ENCODE measurements around the gene CSAD.
"Not testable (repeated sequence)": the region's sequence is repeated elsewhere in the genome, so short reads cannot be mapped to it uniquely, and the experiment has no call there.

Gene CSAD

GRCh38 chr12:53218551-53219291 lies 38.0 kb upstream of the CSAD start:
- DNase-seq: no peak

- DNase-seq: no peak
Observed at GRCh38 chr12:53217931-53218307, 37.2 kb upstream of the CSAD start.

- DNase-seq: peak; percentile 83
Observed at GRCh38 chr12:53217051-53217930, 36.6 kb upstream of the CSAD start.

DNA sequence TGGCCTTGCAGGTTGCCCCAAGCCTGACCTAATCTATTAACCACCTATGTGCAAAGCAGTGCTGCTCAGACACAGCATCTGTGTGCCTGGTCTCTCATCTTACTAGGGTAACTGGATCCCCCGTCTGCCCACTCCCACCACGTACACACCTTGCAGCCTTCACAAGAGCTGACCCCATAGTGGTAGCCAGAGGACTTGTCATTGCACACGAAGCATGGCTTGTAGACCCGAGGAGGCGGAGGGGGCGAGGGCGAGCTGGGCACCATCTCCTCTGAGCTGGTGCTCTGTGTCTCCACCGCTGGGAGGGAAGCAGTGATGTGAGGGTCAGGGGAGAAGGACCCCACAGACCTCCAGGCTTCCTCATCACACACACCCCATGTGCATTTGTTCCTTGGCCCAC lies 34.8 kb upstream of the CSAD start:
- DNase-seq: no peak

DNA sequence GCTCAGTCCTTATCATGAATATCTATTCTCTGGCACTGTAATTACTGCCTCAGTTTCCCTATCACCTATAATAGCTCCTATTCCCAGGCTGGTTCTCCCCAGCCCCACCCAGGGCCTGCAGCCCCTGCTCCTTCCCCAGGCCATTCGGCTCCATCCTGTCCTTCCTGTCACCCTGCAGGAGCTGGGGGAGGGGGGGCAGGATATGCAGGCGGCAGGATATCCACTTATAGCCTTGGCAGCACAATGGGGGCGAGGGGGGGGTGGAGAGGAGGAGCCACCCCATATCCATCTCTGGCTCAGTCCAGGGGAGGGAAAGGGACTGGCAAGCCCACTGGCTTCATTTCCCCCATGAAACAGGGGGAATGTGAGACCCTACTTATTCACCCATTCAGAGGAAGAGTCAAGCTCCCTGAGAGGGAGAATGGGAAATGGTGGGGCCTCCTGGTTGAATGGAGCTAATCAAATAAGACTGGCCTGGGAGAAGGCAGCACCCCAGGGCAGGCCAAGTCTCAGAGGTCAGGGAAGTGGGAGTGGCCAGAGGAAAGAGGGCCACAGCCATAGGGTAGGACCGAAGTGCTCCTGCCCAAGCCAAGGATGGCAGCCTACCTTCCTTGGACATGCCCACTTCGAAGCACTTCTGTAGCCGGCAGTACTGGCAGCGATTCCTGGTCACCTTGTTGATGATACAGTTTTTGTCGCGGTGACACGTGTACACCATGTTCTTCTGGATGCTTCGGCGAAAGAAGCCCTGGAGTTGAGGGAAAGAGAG lies 34.1 kb upstream of the CSAD start:
- DNase-seq: no peak

- DNase-seq: no peak
Observed at GRCh38 chr12:53214221-53214620, 33.5 kb upstream of the CSAD start.

DNA sequence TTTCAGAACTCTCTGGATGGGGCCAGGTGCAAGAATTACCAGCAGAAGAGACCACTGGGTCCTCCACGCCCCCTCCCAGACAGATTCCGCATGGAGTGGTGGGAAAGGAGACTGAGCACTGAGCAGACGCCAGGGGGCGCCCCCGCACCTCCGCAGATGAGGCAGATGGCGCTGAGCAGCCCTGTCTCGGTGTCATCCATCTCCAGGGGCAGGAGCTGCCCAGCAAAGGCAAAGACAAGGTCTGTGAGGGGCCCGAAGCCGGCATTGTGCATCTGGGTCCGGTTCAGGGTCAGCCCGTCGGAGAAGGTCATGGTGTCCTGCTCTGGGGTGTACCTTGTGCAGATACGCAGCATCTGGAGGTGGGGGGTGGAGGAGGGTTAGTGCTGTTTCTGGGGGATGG lies 32.6 kb upstream of the CSAD start:
- peak; percentile 88 for DNase-seq

DNA sequence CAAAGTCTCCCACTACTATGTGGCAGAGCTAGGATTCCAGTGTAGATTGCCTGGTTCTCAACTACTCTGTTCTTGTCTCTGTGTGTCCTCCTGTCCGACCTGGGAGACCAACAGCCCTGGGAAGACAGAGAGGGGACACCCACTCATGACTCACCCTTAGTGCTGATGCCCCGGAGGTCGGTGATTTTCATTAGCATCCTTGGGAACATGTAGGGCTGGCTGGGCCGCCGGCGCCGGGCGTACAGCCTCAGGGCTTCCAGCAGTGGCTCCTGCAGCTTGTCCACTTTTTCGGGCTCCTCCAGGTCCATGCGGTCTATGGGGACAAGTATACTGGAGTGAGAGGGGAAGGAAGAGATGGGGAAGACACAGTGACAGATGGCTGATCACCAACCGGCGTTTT lies 32.2 kb upstream of the CSAD start:
- no peak for DNase-seq

GRCh38 chr12:53211476-53212381 lies 31.0 kb upstream of the CSAD start:
- no peak for DNase-seq

- no peak for DNase-seq
Observed at GRCh38 chr12:53210843-53211242, 30.1 kb upstream of the CSAD start.

- DNase-seq: peak; percentile 74
Observed at GRCh38 chr12:53208877-53209463, 28.2 kb upstream of the CSAD start.

- DNase-seq: no peak
Observed at GRCh38 chr12:53208435-53208834, 27.7 kb upstream of the CSAD start.

- DNase-seq: peak; percentile 86
Observed at GRCh38 chr12:53207042-53207441, 26.3 kb upstream of the CSAD start, which contains the start of gene ITGB7. TSS of gene ITGB7 (minus strand) at chr12:53207251. CDS start at chr12:53200443, 6,808 bp downstream.

DNA sequence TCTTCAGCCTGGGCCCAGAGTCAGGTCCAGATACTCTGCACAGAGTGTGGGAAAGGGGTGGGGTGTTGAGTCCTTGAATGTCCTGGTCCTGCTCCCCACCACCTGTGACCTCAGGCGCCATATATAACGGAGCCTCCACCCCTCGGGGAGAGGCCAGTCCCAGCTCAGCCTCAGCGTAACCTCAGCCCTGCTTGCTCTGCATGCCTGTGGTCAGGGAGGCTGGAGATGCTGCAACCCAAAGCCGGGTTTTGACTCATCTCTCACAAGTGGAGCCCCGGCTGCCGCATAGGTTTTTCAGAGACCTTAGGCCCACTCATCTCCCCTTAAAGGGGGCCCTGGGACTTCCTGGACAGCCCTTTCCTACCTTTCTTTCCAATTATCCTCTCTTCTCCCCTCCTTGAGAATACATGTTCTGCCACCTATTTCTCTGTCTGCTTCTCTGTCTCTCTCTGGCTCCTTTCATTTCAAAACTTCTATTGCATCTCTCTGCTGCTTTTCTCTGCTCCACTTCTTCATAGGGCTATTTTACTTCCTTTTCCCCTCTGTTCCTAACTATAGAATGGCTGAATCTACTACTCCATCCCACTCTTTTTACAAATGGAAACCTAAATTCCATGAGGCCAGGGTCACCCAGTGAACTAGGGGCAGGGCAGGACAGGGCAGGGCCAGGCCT lies 25.2 kb upstream of the CSAD start:
- DNase-seq: peak; percentile 96

GRCh38 chr12:53204351-53204750 lies 23.6 kb upstream of the CSAD start:
- DNase-seq: no peak

DNA sequence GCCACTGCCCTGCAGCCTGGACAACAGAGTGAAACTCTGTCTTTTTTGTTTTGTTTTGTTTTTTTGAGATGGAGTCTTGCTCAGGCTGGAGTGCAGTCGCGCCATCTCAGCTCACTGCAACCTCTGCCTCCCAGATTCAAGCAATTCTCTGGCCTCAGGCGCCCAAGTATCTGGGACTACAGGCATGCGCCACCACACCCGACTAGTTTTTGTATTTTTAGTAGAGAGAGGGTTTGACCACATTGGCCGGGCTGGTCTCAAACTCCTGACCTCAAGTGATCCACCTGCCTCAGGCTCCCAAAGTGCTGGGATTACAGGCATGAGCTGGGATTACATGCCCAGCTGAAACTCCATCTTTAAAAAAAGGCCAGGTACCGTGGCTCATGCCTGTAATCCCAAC lies 21.6 kb upstream of the CSAD start:
- not testable (repeated sequence) for DNase-seq

DNA sequence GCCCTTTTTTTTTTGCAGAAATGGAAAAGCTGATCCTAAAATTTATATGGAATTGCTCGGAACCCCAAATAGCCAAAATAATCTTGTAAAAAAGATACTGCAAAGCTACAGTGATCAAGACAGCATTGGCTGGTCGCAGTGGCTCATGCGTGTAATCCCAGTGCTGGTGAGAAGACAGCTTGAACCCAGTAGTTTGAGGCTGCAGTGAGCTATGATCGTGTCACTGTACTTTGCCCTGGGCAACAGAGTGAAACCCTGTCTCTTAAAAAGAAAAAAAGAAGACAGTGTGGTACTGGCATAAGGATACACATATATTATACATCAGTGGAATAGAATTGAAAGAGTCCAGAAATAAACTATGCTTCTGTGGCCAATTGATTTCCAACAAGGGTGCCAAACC lies 20.9 kb upstream of the CSAD start:
- DNase-seq: no peak

DNA sequence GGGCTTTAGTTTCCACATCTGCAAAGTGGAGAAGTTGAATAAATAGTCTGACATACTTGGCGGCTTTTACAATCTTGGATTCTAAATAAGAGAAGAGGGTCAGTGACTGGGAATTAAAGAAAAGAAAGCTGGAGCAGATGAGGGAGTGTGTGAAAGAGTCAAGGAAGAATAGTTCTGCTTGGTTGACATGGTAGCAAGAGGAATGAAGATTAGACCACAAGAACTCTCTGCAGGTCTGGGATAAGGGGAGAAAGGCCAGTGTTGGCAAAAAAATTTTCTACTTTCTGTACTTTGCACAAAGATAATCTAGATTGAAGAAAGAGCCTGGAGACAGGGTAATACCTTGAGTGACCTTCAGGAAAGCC lies 20.4 kb upstream of the CSAD start:
- DNase-seq: no peak

GRCh38 chr12:53200458-53201176 lies 19.9 kb upstream of the CSAD start:
- peak; percentile 81 for DNase-seq

GRCh38 chr12:53200107-53200457 lies 19.4 kb upstream of the CSAD start:
- no peak for DNase-seq

GRCh38 chr12:53199700-53200099 lies 19.0 kb upstream of the CSAD start:
- no peak for DNase-seq

Data from activated CD4-positive, alpha-beta T cell treated with anti-CD3 and anti-CD28 coated beads, Interleukin-10, Interleukin-2, amounts not matched to agents 100 ng/mL and 50 ng/mL, durations not matched to agents 16 hours and 8 hours (primary cell).